HG02798 (cell line): Measurements from ENCODE around the gene PURA.
A peak's percentile ranks its signal among the peaks of the same experiment; 100 is the strongest.

Experiments used
- ATAC-seq: cut with Tn5 transposase; IDR thresholded peaks from one replicate; pipeline ENCODE4 v1.9.1; 2021; ENCODE audit warnings: mild to moderate bottlenecking; ENCODE audit not compliant: unreplicated experiment, poor library complexity

Gene PURA

DNA sequence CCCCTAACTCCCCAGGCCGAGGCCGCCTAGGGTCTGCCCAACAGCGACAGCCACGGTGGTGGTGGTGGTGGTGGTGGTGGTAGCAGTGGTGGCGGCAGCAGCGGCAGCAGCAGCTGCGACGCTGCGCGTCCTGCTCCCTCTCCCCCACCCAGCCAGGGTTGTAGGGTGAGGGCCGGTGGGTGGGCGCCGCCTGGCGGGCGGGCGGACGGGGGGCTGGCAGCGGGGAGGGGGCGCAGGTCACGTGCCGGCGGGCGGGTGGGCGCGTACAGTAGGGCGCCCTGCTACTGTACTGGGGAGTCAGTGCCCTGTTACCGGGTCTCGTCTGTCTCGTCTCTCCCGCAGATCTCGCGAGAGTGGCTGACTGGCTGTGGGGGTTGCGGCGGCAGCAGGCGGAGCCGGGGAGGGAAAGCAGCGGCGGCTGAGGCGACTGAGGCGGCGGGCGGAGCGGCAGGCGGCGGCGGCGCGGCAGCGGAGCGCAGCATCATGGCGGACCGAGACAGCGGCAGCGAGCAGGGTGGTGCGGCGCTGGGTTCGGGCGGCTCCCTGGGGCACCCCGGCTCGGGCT lies at the start of gene PURA:
PURA (plus strand) TSS at position 411 of the 565 bp plus-strand sequence; CDS start at position 484, 73 bp downstream.
- peak; percentile 91 for ATAC-seq

DNA sequence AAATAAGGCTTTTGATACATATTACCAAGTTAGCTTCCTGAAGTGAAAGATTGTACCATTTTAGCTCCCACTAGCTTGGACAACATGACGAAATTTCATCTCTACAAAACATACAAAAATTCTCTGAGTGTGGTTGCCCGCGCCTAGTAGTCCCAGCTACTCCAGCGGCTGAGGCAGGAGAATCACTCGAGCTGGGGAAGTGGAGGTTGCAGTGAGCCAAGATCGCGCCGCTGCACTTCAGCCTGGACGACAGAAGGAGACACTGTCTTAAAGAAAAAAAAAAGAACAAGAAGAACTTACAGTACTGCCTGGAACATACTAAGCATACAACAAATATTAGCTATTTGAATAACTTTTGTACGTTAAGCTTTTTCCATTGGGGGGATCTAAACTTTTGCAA lies 41.1 kb upstream of the PURA start:
- no peak for ATAC-seq

DNA sequence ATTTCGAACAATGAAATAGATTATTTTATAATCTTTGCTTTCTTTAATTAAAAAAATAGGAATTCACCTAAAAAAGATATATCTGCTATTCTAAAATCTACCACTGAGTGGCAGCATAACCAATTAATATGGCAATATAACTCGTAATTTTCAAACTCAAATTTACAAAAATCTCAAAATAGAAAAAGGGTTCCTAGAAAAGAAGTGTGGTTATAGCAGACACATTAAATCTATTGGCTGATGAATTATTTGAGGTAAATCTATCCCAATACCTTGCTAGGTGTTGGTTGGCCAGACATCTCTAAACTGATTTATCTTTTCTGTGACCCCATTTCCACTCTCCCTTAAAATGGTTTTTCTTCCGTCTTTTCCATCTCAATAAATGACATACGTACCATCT lies 40.6 kb upstream of the PURA start:
- no peak for ATAC-seq

GRCh38 chr5:140075371-140075770 lies 38.5 kb upstream of the PURA start:
- ATAC-seq = no peak

GRCh38 chr5:140076142-140076541 lies 37.8 kb upstream of the PURA start:
- ATAC-seq = no peak

- ATAC-seq = no peak
These were observed 37.1 kb upstream of the PURA start for GRCh38 chr5:140076788-140077187.

DNA sequence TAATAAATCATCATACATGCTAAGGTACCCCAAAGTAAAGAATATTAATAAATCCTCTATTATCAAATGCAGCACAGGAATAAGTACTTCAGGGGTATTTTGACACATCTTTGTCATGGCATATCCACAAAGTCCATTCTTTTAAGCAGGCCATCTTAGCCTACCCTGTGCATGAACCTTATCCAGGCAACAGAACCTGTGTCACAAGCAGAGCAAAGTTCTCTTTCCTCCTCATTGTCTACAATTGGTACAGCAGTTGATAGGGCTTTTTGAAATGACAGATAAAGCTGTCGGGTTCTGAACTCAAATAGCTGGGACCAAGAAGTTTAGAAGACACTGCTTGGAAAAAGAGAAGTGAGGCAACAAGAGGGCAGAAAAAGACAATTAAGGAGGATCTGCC lies 30.8 kb upstream of the PURA start:
- ATAC-seq = no peak

GRCh38 chr5:140083650-140084049 lies 30.3 kb upstream of the PURA start:
- no peak for ATAC-seq

DNA sequence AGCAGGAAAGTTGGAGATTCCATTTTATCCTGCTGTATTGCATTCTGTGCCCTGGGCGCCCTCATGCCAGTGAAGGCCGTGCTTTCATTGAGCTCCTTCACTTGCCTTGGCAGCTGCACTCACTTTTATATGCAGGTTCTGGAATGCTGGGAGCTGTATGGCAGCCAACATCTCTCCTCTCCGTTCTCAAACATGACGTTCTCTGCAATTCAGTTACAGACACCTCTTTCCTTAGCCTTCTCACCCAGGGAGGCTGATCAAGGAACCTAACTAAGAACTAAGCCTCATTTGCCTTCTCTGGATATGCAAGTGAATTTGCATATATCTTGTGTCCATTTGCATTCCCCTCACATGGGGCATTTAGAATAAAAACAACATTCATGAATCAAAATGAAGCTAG lies 29.4 kb upstream of the PURA start:
- no peak for ATAC-seq

DNA sequence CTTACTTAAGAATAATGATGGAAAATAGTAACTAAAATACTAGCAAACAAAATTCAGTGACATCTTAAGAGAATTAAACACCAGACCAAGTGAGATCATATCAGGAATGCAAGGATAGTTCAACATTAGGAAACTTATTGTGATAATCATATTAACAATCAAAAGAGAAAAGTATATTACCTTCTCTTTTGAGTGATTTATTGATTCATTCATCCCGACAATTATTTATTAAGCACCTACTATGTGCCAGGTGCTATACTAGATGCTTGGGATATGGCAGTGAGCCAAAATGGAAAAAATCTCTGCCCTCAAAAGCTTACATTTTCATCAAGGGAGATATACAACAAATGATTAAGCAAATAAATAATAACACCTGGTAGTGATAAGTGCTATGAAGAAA lies 23.7 kb upstream of the PURA start:
- no peak for ATAC-seq

DNA sequence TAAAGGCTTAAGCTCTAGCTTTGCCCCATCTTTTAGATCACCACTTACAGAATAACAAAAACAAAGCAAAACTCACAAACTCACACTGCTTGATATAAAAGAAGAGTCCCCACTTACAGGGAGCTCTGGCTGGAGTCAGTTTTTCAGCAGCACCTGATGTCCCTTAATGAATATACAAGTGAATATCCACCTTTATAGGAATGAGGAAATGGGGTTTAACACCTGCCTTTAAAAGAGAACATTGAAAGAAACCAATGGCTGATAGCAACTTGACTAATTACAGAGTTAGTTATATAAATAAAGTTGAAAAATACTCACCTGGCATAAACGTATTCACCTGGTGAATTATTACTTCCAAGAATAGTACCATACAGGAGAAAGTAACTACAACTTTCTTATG lies 20.7 kb upstream of the PURA start:
- no peak for ATAC-seq

DNA sequence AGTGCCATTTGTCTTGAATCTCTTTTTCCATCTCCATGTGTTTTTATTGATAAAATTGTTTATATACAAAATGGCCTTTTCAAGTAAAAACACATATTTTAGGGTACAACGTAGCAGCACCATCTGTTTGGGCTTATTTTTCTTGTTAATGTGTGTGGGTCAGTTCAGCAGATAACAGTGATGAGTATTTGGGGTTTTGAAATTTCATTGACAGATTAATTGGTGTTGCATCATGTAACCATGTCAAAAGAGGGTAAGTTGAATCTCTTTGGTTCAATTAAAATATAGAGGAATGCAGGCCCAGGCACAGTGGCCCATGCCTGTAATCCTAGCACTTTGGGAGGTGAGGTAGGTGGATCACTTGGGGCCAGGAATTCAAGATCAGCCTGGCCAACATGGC lies 20.0 kb upstream of the PURA start:
- ATAC-seq = no peak

DNA sequence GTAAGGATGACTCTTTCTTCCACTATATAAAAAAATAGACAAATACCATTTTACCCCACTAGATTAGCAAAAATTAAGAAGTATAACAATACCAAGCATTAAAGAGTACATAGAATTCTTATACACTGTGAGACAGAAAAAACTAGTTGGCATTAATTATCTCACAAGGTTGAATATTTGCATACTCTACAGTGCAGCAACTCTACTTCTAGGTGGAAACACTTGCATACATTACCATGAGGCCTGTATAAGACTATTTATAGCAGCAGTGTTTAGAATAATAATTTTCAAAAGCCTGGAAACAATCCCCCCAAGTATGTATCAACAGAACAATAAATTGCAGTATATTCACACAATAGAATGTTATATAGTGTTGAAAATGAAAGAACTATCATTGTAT lies 19.0 kb upstream of the PURA start:
- ATAC-seq = no peak

DNA sequence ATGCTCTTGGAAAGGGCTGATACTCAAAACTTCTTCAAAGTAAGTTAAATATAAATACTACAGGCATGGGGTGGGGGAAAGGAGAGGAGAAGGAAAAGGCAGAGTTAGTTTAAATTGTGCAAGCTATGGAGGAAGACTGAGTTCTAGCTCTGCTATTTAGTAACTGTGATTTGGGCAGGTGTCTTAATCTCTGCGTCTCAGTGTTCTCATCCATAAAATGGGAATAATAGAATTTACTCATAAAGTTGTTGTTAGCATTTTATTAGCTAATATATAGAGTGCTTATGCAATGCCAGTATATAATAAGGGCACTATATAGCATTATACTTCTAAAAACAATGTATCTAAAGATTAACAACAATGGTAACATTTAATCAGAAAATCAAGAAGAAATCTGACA lies 12.7 kb upstream of the PURA start:
- no peak for ATAC-seq

- ATAC-seq = no peak
These were observed 10.8 kb upstream of the PURA start for GRCh38 chr5:140103154-140103553.

DNA sequence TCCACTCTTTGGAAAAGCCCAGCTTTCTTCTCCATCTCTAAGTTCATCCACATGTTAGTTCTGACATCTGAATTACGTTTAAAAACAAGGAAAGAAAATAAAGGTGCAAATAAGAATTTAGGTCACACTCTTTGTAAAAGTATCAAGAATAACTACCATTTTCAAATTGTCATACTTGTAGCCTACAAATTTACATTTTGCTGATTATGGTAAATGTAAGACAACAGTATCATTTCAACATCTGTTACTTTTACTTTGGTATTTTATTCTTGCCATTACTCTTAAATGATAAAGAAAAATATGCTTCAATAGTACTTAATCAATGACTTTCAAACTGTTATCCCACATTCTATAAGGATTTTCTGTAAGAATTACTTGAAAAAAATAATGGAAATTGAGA lies 9.8 kb upstream of the PURA start:
- no peak for ATAC-seq

GRCh38 chr5:140106101-140106500 lies 7.8 kb upstream of the PURA start:
- no peak for ATAC-seq

- ATAC-seq = no peak
These were observed 7.1 kb upstream of the PURA start for GRCh38 chr5:140106805-140107311.

DNA sequence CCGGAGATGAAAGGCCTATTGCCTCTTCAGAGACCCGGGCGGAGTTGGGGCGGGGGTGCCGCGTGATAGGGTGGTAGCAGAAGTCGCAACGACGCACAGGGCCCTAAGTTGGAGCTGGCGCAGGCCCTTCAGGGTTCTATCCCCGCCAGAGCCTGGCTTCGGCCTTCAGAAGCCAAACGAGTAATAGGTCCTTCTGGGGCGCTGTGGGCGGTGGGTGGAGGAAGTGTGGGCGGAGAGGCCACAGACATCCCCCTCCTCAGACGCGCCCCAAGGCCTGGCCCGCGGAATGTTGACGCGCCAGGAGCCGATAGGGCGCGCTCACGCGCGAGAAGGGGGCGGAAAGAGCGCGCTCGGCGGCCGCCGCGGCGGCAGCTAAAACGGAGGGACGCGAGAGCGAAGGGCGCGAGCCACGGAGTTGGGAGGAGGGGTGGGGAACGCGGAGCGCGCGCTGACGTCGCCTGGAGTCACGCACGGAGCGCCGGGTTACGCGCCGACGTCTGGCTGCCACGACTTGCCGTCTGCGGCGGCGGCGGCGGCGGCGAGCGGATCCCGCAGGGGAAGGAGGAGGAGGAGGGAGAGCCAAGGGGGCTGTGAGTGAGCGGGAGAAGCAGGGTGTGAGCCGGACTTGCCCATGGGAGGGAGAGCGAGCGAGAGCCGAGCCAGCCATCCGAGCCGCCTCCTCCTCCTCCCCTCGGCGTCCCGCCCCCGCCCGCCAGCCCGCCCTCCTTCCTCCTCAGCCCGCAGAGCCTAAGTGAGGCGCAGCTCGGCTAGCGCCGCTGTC lies 6.4 kb upstream of the PURA start:
- ATAC-seq = peak; percentile 88

- no peak for ATAC-seq
These were observed 5.6 kb upstream of the PURA start for GRCh38 chr5:140108093-140109017.
